ENCODE measurements around the gene C14orf119.

DNA sequence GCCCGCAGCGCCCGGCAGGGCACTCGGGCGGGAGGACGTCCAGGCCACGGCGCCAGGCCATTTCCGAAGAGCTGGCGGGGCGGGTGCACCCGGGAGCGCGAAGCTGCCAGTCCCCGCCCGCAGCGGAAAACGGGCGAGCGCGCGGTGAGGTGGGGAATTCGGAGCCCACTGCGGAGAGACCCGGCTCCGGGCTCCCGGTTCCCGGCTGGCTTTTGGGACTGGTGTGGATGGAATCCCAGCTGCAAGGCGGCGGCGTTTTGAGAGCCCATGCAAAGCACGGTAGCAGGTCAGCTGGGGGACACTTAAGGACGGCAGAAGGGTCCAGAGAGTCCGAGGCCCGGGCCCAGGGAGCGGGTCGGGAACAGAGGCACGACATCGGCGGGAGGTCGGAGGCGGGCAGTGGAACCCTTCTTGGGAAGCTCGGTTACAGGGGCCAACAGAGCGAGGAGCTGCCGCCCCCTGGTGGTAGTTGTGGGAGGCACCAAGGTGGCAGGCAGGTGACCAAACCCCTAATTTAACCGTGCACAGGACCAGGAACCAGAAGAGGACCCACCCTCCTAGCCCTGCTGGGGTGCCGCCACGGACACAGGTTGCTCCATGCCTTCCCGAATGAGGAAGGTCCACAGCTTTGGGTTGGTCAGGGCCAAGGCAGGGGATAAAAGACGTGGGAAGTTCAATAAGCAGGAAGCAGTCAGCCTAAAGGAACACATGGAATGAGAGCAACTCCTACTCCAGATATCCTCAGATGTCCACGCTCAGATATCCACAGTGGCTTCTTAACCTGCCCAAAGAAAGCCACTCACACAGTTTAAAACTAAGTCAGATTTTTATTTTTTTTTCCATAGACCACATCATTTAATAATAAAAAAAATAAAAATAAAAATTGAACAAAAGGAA is 37.3 kb upstream of the C14orf119 start:
- TF ChIP-seq CTCF (IDR thresholded peaks at IDR 0.05; ENCODE audit: insufficient read depth, low read length): peak; percentile 84
- TF ChIP-seq, protein P1, sequence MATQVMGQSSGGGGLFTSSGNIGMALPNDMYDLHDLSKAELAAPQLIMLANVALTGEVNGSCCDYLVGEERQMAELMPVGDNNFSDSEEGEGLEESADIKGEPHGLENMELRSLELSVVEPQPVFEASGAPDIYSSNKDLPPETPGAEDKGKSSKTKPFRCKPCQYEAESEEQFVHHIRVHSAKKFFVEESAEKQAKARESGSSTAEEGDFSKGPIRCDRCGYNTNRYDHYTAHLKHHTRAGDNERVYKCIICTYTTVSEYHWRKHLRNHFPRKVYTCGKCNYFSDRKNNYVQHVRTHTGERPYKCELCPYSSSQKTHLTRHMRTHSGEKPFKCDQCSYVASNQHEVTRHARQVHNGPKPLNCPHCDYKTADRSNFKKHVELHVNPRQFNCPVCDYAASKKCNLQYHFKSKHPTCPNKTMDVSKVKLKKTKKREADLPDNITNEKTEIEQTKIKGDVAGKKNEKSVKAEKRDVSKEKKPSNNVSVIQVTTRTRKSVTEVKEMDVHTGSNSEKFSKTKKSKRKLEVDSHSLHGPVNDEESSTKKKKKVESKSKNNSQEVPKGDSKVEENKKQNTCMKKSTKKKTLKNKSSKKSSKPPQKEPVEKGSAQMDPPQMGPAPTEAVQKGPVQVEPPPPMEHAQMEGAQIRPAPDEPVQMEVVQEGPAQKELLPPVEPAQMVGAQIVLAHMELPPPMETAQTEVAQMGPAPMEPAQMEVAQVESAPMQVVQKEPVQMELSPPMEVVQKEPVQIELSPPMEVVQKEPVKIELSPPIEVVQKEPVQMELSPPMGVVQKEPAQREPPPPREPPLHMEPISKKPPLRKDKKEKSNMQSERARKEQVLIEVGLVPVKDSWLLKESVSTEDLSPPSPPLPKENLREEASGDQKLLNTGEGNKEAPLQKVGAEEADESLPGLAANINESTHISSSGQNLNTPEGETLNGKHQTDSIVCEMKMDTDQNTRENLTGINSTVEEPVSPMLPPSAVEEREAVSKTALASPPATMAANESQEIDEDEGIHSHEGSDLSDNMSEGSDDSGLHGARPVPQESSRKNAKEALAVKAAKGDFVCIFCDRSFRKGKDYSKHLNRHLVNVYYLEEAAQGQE (IDR thresholded peaks at IDR 0.05; ENCODE audit: insufficient replicate concordance, low read depth): no peak
- peak; percentile 88 for TF ChIP-seq POLR2AphosphoS5 (IDR thresholded peaks at IDR 0.05; ENCODE audit: low read depth)
